Suprapubic skin (tissue), 4 donors: ENCODE measurements around the gene AKAP13.

Experiments
- POLR2A ChIP-seq, 2 donors: fragments of 450-650 bp; IDR thresholded peaks; one replicate each; pipeline ENCODE4 v1.6.1; 2017; ENCODE audit warnings: antibody characterized with exemption in 2 of 2, mild to moderate bottlenecking in 2 of 2, moderate library complexity in 2 of 2
- POLR2AphosphoS5 ChIP-seq, 3 donors: sonication (generic); formaldehyde crosslinking; IDR thresholded peaks; one replicate each; pipeline ENCODE4 v1.6.1; 2017; ENCODE audit warnings: antibody characterized with exemption in 3 of 3
- TF ChIP-seq, protein P1 (sequence below), 2 donors: fragments of 200-600 bp in 1 of 2; fragments of 450-650 bp in 1 of 2; sonication (generic) in 1 of 2; IDR thresholded peaks; one replicate each; pipeline ENCODE4 v1.5.1; 2016 to 2019; ENCODE audit warnings: antibody characterized with exemption in 2 of 2, mild to moderate bottlenecking in 1 of 2, moderate library complexity in 1 of 2

DNA sequence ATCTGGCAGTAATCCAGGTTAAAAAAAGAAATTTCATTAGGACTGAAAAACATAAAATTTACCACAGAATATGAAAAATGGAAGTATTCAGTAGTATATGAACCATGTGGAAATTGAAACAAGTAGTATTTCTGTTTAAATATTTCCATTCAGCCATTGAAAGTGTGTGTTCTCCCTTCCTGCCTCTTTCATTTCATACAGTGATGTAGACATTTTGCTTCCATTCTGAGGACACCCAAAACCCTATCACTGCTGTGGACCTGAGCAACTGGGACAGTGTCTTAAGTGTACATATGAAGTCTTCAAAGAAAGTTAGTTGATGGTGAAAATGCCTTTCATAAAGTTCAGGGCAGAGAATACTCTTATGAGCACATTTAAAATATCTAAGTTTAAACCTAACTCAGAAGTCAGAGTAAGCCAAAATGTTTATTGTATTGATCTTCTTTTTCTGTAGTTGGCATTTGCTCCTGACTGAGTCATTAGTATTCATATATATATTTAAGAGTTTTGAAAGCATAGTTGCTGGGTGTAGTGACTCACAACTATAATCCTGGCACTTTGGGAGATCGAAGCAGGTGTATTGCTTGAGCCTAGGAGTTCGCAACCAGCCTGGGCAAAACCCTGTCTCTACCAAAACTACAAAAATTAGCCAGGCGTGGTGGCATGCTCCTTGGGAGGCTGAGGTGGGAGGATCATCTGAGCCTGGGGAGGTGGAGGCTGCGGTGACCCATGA lies 215.6 kb downstream of the AKAP13 start:
- TF ChIP-seq POLR2AphosphoS5 (IDR thresholded peaks at IDR 0.05): no peak
- TF ChIP-seq, protein P1, sequence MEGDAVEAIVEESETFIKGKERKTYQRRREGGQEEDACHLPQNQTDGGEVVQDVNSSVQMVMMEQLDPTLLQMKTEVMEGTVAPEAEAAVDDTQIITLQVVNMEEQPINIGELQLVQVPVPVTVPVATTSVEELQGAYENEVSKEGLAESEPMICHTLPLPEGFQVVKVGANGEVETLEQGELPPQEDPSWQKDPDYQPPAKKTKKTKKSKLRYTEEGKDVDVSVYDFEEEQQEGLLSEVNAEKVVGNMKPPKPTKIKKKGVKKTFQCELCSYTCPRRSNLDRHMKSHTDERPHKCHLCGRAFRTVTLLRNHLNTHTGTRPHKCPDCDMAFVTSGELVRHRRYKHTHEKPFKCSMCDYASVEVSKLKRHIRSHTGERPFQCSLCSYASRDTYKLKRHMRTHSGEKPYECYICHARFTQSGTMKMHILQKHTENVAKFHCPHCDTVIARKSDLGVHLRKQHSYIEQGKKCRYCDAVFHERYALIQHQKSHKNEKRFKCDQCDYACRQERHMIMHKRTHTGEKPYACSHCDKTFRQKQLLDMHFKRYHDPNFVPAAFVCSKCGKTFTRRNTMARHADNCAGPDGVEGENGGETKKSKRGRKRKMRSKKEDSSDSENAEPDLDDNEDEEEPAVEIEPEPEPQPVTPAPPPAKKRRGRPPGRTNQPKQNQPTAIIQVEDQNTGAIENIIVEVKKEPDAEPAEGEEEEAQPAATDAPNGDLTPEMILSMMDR (IDR thresholded peaks at IDR 0.05): no peak
- TF ChIP-seq POLR2A (IDR thresholded peaks at IDR 0.05): no peak
